Activated effector memory CD4-positive, alpha-beta T cell treated with Interleukin-2 at 50 U/mL for 16 hours (primary cell): Measurements from ENCODE around the gene PATL1.

Experiments used
- DNase-seq: peaks from one replicate; pipeline ENCODE4 v3.0.0-alpha.2; 2020

Gene PATL1

GRCh38 chr11:59614277-59615119 is 54.3 kb downstream of the PATL1 start:
- DNase-seq, result no peak

- no peak for DNase-seq
Observed at GRCh38 chr11:59611570-59612565, 57.0 kb downstream of the PATL1 start.

GRCh38 chr11:59610289-59610688 is 58.5 kb downstream of the PATL1 start:
- DNase-seq, result no peak

GRCh38 chr11:59607703-59608454 is 61.0 kb downstream of the PATL1 start:
- DNase-seq, result no peak

GRCh38 chr11:59602432-59602831 is 66.4 kb downstream of the PATL1 start:
- no peak for DNase-seq

- no peak for DNase-seq
Observed at GRCh38 chr11:59601788-59602187, 67.0 kb downstream of the PATL1 start.

- no peak for DNase-seq
Observed at GRCh38 chr11:59600636-59601035, 68.2 kb downstream of the PATL1 start.

GRCh38 chr11:59600234-59600633 is 68.6 kb downstream of the PATL1 start:
- no peak for DNase-seq

GRCh38 chr11:59598961-59599360 is 69.9 kb downstream of the PATL1 start:
- DNase-seq, result no peak
